Head of caudate nucleus (tissue), 42 donors: Measurements from ENCODE around the gene ARHGAP36.

Source experiments
- DNase-seq, 42 donors: peaks; one replicate each; pipeline versions ENCODE4 v3.0.0 to v3.0.0-alpha.2; 2020 to 2021; ENCODE audit warnings: mixed read lengths in 7 of 42
- intact Hi-C: fragments of 100-400 bp; cut with DNase I; formaldehyde crosslinking; loops from one replicate; pipeline ENCODE4 v1.15.0; 2022

ARHGAP36 gene, protein sequence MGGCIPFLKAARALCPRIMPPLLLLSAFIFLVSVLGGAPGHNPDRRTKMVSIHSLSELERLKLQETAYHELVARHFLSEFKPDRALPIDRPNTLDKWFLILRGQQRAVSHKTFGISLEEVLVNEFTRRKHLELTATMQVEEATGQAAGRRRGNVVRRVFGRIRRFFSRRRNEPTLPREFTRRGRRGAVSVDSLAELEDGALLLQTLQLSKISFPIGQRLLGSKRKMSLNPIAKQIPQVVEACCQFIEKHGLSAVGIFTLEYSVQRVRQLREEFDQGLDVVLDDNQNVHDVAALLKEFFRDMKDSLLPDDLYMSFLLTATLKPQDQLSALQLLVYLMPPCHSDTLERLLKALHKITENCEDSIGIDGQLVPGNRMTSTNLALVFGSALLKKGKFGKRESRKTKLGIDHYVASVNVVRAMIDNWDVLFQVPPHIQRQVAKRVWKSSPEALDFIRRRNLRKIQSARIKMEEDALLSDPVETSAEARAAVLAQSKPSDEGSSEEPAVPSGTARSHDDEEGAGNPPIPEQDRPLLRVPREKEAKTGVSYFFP

DNA sequence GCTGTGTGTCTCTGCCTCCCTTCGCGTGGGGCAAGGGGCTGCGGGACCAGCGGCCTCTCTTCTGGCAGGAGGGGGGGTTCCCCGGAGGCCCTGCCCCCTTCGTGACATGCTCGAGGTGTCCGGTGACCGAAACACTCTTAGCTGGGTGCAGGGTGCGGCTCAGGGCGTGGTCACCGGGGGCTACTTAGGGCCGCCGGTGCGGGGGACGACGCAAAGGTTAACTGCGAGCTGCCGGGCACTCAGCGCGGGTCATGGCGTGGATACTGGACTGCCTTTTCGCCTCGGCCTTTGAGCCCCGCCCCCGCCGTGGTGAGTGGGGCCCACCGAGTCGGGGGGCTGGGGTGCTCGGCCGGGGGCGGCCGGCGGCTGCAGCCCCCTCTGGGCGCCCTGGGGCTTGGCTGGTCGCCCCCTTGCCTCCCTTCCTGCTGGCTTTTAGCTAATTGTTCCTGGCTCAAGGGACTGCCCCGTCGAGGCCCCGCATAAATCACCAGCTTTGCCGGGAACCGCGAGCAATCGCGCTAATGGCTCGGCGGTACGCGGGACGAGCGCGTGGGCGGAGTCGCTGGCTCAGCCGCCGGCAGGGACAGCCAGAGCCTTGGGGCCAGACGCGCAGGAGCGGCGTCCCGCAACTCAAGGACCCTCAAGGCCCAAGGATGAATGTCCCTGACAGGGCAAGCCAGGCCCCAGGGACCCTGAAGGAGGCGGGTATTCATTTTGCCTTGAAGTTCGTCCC lies at the start of gene ARHGAP36:
ARHGAP36 (plus strand) TSS at position 211 of the 733 bp plus-strand sequence. CDS start 23,320 bp downstream, outside the sequence.
- intact Hi-C loops: no loop called here
- DNase-seq: no peak

DNA sequence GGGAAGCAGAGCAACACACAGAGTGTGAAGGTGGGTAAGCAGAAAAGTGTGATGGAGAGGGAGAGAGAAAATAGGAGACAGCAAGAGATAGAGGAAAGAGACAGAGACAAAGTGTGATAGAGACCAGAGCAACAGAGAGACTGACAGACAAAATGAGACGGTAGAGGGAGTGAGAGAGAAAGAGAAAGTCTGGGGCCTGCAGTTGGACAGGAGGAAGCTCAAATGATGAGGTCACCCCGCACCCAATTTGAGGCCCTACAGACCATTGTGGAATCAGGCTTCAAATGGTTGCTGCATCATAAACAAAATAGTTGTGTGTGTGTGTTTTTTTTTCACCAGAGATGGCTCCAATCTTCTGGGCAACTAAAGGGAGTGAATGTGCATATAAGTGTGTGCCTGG lies 48.0 kb upstream of the ARHGAP36 start:
- intact Hi-C loops: no loop called here

DNA sequence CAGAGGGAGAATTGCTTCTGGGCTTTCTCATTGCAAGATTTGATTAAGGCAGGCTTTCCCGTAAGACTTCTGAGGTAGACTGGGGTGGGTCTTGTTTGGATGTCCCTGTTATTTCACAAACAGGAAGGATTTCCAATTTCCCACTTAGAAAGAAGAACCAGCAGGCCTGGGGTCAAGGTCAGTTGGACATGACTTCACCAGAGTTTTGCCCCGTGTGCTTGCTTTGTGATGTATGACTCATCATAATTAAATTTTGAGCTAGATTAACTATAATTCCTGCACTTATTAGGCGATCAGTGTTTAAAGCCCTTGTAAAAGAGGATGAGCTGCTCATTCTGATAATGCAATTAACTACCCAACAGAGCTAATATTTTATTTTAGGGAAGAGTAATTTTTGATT lies 32.8 kb upstream of the ARHGAP36 start:
- DNase-seq: no peak
- intact Hi-C loops: no loop called here

More for the DNA sequence above, 48.0 kb upstream of the ARHGAP36 start:
- DNase-seq: no peak

DNA sequence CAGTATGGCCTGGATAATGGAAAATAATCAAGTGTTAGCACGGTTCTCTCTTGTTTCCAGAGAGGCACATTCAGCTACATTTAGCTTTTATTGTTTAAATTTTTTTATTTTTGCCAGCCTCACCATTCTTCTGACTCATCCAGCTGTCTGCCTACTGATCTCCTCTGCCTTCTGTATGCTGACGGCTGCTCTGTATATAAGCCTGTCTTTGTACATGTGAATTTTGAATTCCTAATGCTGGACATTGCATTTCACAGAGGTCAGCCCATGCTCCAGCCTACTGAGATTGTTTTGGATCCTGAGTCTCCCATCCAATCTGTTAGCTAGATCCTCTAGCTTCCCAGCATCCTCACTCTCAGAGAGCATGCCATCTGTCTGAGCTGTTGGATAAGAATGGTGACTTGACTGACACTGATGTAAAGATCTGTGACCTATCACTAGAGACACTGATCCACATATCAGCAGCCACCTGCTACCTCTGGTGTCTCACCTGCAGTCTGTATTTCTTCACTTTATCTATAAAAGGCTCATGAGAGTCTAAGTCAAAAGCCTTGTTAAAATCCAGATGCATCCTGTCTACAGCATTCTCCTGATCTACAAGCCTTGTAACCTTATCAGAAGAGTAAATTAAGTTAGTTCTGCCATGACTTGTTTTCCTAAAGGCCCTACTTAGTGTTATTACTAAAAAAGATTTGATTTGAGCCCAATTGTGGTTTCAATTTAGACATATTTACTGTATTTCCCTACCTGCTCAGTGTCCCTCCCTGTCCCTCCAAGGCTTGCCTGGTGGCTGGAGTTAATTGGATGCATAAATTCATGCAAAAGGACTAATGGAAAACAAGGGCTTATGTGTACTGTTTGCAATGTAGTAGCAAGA lies 25.6 kb upstream of the ARHGAP36 start:
- intact Hi-C loops: no loop called here
- no peak for DNase-seq

DNA sequence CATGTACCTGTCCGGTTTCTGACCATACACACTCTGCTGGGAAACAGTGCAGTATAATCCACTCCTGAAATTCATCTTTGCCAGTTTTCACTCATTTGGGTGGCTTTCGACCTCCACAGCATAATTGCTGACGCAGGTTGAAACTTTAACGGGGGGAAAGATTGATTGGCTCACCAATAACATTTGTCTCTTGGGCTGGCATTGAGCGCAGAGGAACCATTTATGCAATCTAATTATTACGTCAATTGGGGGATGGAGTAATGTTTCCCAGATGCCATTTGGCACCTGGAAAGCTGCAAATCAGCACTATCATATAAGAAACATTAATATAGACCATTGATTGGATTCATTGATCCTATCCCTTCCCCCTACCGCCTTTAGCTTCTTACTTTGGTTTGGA lies 24.1 kb upstream of the ARHGAP36 start:
- intact Hi-C loops: no loop called here
- no peak for DNase-seq

DNA sequence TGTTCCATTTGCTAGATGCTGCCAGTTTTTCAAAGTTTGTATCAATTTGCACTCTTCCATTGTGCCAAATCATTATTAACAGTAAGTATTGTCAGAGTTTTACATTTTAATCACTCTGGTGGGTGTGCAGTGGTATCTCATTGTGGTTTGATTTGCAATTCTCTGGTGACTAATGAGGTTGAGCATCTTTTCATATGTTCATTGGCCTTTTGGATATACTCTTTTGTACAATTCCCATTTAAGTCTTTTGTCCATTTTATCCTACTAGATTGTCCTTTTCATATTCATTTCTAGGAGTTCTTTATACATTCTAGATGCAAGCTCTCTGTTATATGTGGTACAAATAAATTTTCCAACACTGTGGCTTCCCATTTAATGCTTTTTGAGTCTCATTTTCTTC lies 17.4 kb upstream of the ARHGAP36 start:
- intact Hi-C loops: no loop called here
- no peak for DNase-seq

DNA sequence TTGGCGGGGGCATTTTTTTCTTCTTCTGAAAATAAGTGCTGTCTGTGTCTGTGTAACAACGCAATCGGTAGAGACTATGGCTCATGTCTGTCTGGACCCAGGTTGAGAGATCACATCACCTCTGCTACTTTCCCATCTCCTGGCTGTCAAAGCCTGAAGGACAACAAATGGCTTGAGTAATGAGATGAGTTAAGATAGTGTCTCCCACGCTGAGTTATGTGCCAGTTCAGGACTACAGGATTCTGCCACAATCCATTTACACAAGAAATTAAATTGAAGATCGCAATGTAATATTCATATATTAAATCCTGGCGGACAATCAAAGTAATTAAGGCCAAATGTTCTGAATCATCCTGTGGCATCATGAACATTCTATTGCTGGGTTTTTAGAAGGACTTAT lies 16.5 kb upstream of the ARHGAP36 start:
- DNase-seq: no peak
- intact Hi-C loops: no loop called here

DNA sequence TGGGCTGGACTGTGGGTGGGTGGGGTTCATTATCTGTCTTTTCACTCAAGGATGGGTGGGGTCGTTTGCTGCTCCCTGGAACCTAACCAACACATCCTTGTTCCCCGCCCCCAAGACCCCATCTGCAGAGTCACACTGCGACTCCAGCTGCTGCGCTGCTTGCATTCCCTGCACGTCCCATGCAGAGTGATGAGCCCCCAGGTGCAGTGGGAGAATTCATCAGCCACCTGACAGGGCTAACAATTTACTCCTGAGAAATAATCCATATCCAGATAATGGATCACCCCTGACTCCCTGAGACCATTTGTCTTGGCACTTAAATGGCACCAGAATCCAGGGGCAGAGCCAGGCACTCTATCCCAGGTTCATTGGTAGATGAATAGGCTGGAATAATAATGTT lies 12.4 kb upstream of the ARHGAP36 start:
- intact Hi-C loops: no loop called here
- no peak for DNase-seq

DNA sequence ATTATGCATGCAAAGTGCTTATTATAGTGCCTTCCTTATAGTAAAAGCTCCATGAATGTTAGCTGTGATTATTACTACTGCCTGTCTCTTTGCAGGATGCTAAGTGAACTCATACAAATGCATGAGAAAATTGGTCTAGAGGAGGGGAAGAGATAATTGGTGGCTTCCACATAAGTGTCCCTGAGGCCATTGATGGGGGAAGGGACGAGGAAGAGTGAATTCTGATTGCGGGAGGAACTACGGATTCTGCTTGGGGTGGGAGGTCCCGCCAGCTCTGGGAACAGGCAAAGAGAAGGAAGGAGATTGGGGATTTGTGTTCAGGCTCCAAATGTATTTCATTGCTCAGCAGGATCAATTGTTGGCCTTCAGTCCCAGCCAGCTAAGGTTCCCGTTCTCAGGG lies 11.6 kb upstream of the ARHGAP36 start:
- intact Hi-C loops: no loop called here
- no peak for DNase-seq

DNA sequence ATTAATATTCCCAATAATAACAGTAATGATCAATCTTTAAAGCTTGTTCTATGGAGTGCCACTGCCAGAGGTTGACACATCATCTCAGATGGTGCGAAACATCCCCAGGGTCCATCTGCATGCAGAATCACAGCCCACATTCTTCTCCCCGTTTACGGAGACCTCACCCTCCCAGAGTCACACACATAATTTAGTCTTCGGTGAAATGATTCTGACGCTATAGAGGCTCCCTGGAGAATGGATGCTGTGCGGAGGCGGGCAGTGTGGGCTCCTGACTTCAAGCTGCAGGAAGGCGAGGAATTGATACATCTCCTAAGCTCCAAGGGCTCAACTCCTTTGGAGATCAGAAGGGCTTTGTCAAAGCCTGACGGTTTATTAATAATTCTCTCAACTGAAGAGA lies 11.0 kb upstream of the ARHGAP36 start:
- intact Hi-C loops: no loop called here
- DNase-seq: peak in 4 of 42 donors; percentile 15 to 42 (median 26)

DNA sequence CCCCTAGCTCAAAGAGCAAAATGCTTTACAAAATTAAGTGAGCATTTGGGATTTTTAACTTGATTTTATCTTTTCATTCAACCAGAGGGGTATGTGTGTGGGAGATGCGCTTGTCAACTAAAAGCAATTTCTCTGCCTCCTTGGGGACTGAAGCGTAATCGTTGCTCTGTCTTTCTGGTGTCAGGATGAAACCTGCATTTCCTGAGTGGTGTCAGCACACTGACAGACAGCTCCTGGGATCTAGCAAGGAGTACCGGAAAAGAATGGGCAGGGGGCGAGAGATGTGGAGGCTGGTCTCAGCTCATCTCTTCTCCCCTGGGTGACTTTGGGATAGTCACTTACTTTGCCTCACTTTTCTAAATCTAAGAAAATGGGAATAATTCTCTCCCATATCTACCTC lies 5.1 kb upstream of the ARHGAP36 start:
- DNase-seq: no peak
- intact Hi-C loops: no loop called here

DNA sequence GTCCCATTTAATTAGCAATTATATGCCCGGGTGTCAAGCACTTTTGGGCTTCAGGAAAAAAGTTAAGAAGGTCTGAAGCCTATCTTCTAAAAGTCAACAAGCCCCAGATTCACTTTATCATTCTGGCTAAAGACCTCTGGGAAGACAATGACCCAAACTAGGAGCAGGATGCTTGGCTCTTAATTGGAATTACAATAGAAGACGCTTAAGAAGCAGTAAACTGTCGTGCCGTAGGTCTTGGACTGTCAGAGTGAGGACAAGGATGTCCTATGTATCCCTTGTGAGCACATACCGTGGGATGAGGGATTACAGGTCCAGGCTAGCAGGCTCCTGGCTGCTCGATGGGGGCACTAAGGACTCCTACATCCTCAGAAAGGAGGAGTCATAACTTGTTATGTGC lies 3.2 kb upstream of the ARHGAP36 start:
- intact Hi-C loops: no loop called here
- DNase-seq: no peak

DNA sequence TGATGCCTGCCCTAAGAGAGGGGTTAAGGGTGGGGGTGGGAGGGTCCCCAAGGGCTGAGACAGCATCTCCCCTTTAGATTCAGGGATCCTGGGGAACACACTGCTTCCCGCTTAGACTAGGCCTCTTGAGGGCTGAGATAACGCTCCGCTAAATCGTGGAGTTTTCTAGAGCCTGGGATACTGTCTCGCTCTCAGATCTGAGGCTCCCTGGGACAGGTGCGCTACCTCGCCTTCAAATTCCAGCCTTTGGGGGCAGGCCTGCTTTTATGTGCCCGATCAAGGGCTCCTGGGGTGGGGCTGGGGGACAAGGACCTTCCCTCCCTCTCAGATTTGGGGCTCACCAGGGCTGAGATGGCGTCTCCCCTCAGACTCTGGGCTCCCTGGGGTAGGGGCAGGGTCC lies 440 bp upstream of the ARHGAP36 start:
- intact Hi-C loops: no loop called here
- no peak for DNase-seq

DNA sequence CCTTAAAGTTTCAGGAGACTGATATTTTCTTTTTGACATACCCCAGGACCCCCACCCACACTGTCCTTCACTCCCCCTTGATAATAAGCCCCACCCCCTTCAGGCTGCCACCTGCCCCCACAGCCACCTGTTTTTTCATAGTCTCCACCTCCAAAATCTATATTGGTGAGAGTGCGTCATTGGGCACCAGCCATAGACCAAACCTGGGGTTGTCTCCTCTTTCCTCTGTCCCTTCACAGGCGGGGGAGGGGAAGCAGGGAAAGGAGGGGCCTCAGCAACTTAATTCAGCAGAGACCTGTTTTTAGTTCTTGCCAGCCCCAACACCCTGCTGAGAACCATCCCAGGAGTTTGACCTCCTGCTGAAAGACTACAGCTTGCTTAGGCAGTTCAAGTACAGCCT lies 1.1 kb downstream of the ARHGAP36 start:
- intact Hi-C loops: no loop called here
- DNase-seq: no peak

DNA sequence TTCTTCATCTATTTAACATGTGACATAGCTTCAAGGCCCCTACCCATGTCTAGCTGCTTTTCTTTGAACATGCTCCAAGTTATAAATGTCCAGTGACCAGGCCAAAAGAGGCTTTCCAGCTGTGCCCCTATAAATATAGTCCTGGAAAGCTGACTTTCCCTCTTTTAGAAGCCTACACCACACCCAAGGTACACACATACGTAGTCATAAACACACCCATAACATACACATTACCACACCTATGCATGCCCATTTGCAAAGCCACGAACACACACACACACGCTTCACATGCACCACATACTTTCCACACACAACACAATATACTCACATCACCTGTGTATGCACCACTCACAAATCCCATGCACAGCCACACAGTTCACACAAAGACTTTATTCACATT lies 2.0 kb downstream of the ARHGAP36 start:
- no peak for DNase-seq
- intact Hi-C loops: no loop called here

DNA sequence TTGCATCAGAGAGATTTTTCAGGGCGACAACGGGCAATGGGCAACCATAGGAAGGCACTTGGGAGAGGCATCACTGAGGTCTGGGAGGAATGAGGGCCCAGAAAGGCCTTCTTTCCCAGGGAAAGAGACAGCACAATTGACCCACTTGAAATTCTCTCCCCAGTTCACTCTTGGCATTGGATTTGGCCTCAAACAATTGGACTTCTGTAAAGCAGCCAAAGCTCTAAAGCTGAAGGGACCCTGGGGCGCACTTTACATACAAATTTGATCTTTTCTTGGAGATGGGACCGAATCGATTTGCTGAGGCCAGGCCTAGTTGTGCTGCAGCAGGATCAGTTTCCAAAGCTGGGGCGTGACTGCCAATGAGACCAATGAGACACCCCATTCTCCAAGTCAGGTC lies 3.2 kb downstream of the ARHGAP36 start:
- intact Hi-C loops: no loop called here
- DNase-seq: peak in 5 of 42 donors; percentile 2 to 38 (median 20)

DNA sequence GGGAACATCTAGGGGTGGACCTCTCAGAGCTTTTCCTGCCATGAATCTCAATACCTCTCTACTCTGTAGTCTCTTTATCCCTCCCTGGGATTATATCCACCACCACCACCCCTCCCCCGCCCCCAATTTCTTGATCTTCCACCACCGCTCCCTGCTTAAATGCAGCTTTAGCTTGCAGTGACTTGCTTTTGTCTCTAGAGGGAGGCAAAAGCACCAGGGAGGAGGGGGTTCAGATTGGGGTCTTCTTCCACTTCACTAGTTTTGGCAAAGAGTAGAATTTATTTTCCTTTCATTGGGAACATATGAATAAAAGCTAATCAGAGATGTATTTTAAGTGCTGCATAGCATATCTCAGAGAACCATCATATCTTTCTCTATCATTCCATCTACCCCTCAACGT lies 5.5 kb downstream of the ARHGAP36 start:
- DNase-seq: no peak
- intact Hi-C loops: no loop called here

DNA sequence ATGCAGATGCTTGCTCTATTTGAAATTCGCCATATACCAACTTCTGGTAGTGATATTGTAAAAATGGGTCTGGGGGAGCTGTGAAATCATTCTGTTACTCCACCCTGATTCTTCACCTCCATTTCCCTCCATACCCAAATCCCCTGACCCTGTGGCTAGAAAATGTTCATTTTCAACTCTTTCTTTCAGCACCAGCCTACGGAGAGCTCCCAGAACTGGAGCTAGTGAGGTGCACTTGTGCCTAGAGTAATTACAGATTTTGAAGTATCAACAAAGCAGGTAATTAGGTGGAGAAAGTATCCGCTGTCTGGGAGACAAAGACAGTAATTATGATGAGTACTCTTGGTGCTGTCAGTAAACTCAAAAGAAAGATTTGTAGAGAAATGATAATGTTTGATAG lies 8.1 kb downstream of the ARHGAP36 start:
- no peak for DNase-seq
- intact Hi-C loops: no loop called here

DNA sequence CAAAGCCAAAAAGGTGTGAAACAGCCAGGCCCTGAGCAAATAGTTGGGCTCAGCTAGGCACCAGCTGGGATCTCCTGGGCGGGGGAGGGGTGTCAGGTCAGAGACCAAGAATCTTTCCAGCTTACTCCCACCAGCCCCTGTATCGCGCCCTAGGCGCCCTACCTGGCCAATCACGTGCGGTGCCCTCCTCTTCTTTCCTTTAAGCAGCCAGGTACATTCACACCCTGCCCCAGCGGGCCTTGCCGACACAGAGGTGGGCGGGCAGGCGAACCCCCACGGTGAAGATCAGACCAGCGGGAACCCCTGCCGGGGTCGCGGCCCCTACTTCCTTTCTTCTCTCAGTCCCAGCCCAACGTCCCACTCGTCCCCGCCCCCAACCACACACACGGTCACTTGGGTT lies 9.1 kb downstream of the ARHGAP36 start:
- intact Hi-C loops: no loop called here
- no peak for DNase-seq
